PC-9 (cell line): Measurements from ENCODE around the gene EFCAB13.

Experiments used
- EZH2 ChIP-seq: fragments of 200-600 bp; sonication (generic); IDR thresholded peaks from 2 replicates; pipeline ENCODE4 v1.8.0; 2017; ENCODE audit warnings: antibody characterized with exemption, low read depth
- TF ChIP-seq, protein P1 (sequence below): fragments of 200-600 bp; sonication (generic); conservative IDR thresholded peaks from 2 replicates; pipeline ENCODE4 v1.6.1; 2017; ENCODE audit warnings: mixed run types, antibody characterized with exemption, mild to moderate bottlenecking, moderate library complexity

DNA sequence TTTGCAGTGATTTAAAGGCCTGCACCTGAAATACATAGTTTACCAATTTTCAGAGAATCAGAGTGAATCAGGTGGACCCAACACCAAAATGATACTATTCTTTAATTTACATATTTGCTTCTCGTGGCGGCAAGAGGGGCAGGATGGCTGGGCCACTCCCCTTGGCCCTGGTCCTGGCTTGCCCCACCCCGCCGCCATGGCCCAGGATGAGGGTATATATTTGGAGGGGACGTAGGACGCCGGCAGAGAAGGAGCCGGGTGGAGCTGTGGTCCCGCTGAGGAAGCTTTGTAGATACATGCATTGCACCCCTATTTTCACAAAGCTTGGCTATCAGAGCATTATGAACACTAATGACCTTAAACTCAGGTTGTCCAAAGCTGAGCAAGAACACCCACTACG, 43.5 kb downstream of the EFCAB13 start:
- TF ChIP-seq, protein P1, sequence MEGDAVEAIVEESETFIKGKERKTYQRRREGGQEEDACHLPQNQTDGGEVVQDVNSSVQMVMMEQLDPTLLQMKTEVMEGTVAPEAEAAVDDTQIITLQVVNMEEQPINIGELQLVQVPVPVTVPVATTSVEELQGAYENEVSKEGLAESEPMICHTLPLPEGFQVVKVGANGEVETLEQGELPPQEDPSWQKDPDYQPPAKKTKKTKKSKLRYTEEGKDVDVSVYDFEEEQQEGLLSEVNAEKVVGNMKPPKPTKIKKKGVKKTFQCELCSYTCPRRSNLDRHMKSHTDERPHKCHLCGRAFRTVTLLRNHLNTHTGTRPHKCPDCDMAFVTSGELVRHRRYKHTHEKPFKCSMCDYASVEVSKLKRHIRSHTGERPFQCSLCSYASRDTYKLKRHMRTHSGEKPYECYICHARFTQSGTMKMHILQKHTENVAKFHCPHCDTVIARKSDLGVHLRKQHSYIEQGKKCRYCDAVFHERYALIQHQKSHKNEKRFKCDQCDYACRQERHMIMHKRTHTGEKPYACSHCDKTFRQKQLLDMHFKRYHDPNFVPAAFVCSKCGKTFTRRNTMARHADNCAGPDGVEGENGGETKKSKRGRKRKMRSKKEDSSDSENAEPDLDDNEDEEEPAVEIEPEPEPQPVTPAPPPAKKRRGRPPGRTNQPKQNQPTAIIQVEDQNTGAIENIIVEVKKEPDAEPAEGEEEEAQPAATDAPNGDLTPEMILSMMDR = no peak
- no peak for TF ChIP-seq EZH2
